A673 (cell line): ENCODE results near the gene TSPEAR.

Experiments
- EZH2 ChIP-seq: fragments of 200-600 bp; sonication (generic); IDR thresholded peaks from 2 replicates; pipeline ENCODE4 v1.6.1; 2017; ENCODE audit warnings: borderline replicate concordance, low read depth, mild to moderate bottlenecking, mixed read lengths, antibody characterized with exemption, low read length; ENCODE audit not compliant: poor library complexity, severe bottlenecking
- TF ChIP-seq, protein P1 (sequence below): fragments of 300-800, 200-600 bp; sonication (generic); conservative IDR thresholded peaks from 2 replicates; pipeline ENCODE4 v1.5.1; 2017; ENCODE audit warnings: low read depth, mild to moderate bottlenecking, antibody characterized with exemption, low read length, moderate library complexity, mixed read lengths

DNA sequence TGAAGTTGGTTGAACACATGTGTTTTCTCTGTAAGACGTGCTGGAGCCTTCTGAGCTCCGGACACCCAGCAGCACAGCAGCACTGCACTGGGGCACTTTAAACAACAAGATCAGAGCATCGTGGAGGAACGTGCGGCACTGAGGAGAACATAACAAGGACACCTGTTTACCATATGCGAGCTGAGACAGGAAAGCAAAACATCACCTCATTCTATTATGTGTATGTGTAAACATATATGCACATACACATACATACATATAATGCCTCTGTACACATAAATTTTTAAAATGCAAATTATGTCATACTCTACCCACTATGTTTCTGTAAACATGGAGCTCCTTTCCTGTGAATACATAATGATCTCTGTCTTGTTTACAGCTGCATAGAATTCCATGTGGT, 115.8 kb downstream of the TSPEAR start:
- TF ChIP-seq, protein P1, sequence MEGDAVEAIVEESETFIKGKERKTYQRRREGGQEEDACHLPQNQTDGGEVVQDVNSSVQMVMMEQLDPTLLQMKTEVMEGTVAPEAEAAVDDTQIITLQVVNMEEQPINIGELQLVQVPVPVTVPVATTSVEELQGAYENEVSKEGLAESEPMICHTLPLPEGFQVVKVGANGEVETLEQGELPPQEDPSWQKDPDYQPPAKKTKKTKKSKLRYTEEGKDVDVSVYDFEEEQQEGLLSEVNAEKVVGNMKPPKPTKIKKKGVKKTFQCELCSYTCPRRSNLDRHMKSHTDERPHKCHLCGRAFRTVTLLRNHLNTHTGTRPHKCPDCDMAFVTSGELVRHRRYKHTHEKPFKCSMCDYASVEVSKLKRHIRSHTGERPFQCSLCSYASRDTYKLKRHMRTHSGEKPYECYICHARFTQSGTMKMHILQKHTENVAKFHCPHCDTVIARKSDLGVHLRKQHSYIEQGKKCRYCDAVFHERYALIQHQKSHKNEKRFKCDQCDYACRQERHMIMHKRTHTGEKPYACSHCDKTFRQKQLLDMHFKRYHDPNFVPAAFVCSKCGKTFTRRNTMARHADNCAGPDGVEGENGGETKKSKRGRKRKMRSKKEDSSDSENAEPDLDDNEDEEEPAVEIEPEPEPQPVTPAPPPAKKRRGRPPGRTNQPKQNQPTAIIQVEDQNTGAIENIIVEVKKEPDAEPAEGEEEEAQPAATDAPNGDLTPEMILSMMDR: no peak
- TF ChIP-seq EZH2: no peak
